ENCODE data around the gene TRIM17. TPM values are rescaled to one million over a fixed set of nuclear protein-coding genes. Genes with fewer than 3 reads are reported as not detected.

TRIM17 gene
- total RNA-seq, 1 donor = not detected

GRCh38 chr1:228448372-228448771 lies 31.7 kb upstream of the TRIM17 start:
- H3K4me3 ChIP-seq (ENCODE audit: low read depth, low read length) = no peak overlapping the region
- TF ChIP-seq, protein P1, sequence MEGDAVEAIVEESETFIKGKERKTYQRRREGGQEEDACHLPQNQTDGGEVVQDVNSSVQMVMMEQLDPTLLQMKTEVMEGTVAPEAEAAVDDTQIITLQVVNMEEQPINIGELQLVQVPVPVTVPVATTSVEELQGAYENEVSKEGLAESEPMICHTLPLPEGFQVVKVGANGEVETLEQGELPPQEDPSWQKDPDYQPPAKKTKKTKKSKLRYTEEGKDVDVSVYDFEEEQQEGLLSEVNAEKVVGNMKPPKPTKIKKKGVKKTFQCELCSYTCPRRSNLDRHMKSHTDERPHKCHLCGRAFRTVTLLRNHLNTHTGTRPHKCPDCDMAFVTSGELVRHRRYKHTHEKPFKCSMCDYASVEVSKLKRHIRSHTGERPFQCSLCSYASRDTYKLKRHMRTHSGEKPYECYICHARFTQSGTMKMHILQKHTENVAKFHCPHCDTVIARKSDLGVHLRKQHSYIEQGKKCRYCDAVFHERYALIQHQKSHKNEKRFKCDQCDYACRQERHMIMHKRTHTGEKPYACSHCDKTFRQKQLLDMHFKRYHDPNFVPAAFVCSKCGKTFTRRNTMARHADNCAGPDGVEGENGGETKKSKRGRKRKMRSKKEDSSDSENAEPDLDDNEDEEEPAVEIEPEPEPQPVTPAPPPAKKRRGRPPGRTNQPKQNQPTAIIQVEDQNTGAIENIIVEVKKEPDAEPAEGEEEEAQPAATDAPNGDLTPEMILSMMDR (IDR thresholded peaks at IDR 0.05; ENCODE audit: insufficient read depth, low read length) = no peak
- no peak for DNase-seq (ENCODE audit: low read depth)

DNA sequence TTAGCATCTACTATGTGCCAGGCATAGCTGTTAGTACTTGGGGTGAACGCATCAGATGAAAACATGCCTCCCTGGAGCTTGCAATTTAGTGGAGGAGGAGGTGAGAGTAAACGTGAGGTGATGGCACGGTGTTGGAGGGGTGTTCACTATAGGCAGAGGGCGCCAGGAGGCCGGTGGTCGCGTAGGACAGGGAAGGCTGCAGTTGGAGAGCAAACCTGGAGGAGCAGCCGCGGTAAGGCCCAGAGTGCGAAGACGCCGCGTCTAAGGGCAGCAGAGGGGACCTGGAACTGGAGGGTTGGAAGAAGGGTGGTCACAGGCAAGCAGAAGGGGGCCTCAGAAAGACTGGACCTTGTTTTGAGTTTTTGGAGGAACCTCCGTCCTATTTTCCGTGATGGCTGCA lies 30.2 kb upstream of the TRIM17 start:
- TF ChIP-seq, protein P1 (IDR thresholded peaks at IDR 0.05; ENCODE audit: insufficient read depth, low read length) = no peak
- H3K4me3 ChIP-seq (ENCODE audit: low read depth, low read length) = no peak overlapping the region
- no peak for DNase-seq (ENCODE audit: low read depth)

DNA sequence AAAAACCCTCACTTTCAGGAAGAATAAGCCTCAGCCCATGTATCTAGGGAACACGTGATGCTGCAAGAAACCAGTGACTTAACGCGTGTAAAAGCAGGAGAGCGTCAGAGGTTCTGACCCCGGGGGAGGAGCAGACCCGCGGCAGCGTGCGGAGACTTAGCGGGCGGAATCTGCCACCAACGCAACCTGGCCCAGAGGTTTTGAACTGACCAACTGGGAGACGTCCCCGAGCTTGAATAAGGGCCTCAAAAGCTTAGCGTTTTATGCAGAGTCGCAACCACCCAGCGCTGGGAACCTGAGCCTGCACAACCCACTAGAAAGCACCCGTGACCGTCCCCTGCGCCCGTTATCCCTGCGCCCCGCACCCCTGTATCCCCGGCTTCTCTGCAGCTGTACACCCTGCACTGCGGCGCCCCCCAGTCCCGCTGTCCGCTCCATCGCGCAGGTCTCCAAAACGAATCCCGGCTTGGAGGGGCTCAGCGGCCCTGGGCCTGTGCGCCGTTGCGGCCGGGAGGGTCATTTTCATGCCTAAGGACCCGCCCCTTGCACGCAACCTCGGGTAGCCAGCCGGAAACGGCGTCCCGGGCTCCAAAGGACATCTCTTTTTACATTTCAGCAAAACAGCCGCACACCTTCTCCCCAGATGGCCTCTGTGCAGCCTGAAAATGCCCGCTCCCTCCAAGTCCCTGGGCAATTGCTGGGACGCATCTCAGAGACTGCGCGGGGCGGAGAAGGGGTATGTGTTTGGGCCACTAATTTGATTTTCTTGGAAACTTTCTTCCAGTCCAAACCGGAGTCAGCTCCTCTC lies 29.4 kb upstream of the TRIM17 start:
- DNase-seq (ENCODE audit: low read depth) = peak; percentile 57
- H3K4me3 ChIP-seq (ENCODE audit: low read depth, low read length) = peak overlapping the region; percentile 49
- TF ChIP-seq, protein P1 (IDR thresholded peaks at IDR 0.05; ENCODE audit: insufficient read depth, low read length) = no peak

DNA sequence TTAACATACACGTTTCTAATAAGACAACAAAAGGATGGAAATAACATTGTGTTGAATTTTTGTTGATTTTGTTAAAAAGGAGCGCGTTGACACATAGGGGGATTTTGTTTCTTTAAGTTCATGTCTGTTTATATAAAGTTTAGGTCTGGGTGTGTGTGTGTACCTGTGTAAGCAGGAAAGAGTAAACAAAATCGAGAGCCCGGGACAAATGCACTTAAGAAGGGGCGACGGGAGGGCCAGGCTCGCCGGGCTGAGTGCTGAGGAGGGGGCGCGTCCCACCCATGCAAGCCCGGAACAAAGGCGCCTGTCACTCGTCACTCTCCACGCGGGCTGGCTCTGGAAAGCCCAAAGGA lies 28.8 kb upstream of the TRIM17 start:
- TF ChIP-seq, protein P1 (IDR thresholded peaks at IDR 0.05; ENCODE audit: insufficient read depth, low read length) = no peak
- peak overlapping the region; percentile 49 for H3K4me3 ChIP-seq (ENCODE audit: low read depth, low read length)
- DNase-seq (ENCODE audit: low read depth) = no peak

DNA sequence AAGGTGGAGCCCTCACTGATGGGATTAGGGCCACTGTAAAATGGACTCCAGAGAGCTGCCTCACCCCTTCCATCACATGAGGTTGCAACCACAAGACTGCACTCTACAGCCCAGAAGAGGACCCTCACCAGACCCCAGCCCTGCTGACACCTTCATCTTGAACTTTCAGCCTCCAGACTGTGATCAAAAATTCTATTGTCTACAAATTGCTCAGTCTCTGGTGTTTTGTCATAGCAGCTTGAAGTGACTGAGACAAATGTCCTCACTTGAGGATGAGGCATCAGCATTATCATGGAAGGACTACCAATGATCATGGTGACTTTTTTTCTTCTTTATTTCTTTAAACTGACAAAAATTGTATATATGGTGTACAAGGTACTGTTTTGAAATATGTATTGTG lies 26.7 kb upstream of the TRIM17 start:
- DNase-seq (ENCODE audit: low read depth) = no peak
- no peak overlapping the region for H3K4me3 ChIP-seq (ENCODE audit: low read depth, low read length)
- TF ChIP-seq, protein P1 (IDR thresholded peaks at IDR 0.05; ENCODE audit: insufficient read depth, low read length) = no peak

DNA sequence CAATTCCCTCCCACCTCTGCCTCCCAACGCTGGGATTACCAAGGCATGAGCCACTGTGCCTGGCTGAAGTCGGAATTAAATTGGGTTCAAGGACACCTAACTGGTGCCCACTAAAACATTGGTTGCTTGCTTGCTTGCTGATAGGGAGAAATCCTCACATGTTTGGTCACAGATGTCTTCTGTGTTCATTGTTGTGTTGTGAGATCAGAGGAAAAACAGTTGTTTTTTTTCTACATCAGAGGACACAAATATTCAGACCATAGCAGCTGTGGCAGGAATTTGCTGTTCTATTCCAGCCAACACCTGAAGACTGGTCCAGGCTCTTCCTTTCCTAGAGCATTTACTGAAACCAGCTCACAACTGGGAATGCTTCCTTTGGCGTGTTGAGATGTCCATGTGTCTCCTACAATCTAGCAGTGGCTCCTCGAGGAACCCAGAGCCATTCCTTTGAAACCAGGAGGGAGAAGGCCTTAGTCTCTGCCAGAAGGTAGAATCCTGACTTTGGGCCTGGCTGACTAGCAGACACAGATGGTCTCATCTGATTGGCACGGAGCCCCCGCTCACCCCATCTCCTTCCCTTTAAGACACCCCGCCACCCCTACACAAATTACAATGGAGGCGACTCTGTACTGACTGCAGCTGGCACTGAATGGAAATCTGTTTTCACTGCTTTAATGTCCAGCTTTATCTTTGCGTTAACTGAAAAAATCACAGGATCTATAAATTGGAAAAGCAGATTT lies 24.3 kb upstream of the TRIM17 start:
- no peak overlapping the region for H3K4me3 ChIP-seq (ENCODE audit: low read depth, low read length)
- TF ChIP-seq, protein P1 (IDR thresholded peaks at IDR 0.05; ENCODE audit: insufficient read depth, low read length) = no peak
- no peak for DNase-seq (ENCODE audit: low read depth)

Data from fibroblast of the aortic adventitia (primary cell).